ENCODE measurements around the gene PLXNA4.

GRCh38 chr7:132515181-132515580 lies 61.1 kb downstream of the PLXNA4 start:
- no peak for TF ChIP-seq POLR2A (IDR thresholded peaks at IDR 0.05)
- no peak for TF ChIP-seq CTCF (IDR thresholded peaks at IDR 0.05)
- no peak for TF ChIP-seq POLR2AphosphoS5 (IDR thresholded peaks at IDR 0.05)

Data from gastroesophageal sphincter (tissue), 3 donors.